NCI-H1436 treated with DMSO at 0.1 percent for 48 hours (cell line): ENCODE results near the gene MYH6.
"Not testable (repeated sequence)": the region's sequence is repeated elsewhere in the genome, so short reads cannot be mapped to it uniquely, and the experiment has no call there.

Experiments used
- DNase-seq: peaks from one replicate; lab custom pipeline; 2025; lab: John Stamatoyannopoulos, UW

The MYH6 gene

DNA sequence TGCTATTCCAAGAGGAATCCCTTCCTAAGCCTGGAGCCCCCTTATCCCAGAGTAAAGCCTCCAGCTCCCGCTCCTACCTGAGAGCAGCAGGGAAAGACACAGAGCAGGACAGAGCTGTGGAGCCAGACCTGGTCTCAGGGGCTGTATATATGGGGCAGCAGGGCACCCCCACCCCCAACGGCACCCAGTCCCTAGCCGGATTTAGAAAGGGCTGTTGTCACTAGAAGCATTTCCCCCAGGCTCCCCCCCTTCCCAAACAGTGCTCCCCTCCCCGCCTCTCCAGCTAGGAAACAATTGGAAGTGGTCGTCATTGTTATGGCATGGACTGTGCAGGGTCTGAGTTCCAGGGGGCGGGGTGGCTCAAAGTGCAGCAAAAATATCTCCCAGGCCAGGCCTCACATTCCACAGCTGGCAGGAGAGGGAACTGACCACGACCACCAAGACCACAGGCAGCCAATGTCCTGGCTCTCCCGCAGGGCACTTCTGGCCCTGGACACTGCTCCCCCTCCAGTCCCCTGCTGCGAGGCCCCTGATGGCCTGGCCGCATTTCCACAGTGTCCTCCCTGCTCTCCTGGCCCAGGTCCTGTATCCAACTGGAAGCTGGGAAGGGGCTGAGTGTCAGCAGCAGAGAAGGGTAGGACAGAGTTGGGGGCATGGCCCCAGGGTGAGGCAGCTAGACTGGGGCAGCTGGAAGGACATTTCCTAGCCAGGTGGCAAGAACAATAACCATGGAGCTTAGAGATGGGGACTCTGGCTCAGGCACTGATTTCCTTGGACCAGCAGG lies 27.7 kb upstream of the MYH6 start, which contains the start of gene MYH7:
TSS of gene MYH7 (minus strand) at position 118 of the 784 bp plus-strand sequence. CDS start 1,928 bp downstream, outside the sequence.
- DNase-seq, result no peak

DNA sequence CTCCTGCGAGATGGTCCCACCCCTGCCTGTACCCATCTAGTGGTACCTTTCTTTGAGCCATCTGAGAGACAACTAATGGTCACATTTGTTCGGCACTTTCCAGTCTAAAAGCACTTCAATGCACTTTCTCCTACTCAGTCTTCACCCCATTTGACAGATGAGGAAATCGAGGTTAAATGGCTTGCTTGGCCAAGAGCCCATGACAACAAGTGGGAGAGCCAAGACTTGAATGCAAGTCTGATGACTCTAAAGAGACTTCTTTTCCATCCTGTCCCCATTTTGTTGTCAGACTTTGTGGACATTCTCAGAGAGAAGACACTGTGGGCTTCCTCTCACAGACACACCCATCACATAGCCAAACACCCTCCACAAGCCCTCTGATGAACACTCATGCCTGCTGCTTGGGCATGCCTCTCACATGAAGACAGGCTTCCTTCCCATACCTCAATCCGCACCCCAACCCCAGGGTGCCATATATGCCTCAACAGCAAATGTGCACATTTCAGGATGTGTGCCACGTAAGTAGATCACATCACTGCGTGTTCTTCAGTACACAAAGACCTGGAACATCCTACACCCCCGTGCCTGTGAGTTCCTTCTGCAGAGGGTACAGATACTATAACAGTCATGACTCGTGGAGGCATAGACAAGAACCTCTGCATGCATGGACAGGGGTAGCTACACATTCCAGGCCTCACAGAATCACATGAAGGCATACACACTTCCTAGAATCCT lies 26.6 kb upstream of the MYH6 start:
- DNase-seq, result no peak

- DNase-seq, result no peak
Observed at GRCh38 chr14:23433457-23433856, 25.4 kb upstream of the MYH6 start.

DNA sequence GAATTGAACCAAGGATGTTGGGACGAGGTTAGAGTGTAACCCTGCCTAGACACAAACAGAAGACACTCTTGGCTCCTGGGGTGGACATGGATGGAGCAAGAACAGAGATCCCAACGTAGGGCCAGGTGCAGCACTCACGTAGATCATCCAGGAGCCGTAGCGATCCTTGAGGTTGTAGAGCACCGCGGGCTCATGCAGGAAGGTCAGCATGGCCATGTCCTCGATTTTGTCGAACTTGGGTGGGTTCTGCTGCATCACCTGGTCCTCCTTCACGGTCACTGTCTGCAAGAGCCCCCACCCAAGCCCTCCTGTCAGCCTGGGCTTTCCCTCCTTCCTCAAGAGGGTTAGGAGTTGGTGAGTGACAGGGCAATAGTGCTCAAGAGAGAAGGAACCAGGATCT lies 24.9 kb upstream of the MYH6 start:
- DNase-seq, result no peak

- DNase-seq, result no peak
Observed at GRCh38 chr14:23432102-23432925, 24.2 kb upstream of the MYH6 start.

DNA sequence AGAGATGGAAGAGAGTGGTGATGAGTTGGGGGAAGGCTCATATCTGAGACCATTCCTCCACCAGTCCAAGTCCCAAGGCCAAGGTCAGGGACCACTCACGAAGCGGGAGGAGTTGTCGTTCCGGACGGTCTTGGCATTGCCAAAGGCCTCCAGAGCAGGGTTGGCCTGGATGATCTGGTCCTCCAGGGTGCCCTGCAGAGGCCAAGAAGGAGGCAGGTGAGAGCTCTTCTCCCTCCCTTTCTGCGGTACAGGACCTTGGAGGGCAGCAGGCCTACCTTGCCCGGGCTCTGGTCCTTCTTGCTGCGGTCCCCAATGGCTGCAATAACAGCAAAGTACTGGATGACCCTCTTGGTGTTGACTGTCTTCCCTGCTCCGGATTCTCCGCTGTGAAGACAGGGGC lies 23.4 kb upstream of the MYH6 start:
- DNase-seq, result no peak

DNA sequence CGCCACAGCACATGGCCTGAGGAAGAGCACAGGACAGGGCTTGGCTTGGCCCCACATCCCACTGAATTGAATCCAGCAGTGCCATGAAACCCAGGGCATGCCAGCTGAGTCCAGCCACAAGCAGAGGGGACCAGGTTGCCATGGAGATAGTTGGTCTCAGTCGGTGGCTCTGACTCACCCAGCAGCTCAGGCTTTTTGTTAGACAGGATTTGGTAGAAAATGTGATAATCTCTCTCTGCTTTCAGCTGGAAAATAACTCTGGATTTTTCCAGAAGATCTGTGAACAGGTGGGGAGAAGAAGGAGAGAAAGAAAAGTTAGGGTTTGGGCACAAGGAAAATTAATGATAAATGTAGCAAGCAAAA lies 22.6 kb upstream of the MYH6 start:
- DNase-seq, result no peak

DNA sequence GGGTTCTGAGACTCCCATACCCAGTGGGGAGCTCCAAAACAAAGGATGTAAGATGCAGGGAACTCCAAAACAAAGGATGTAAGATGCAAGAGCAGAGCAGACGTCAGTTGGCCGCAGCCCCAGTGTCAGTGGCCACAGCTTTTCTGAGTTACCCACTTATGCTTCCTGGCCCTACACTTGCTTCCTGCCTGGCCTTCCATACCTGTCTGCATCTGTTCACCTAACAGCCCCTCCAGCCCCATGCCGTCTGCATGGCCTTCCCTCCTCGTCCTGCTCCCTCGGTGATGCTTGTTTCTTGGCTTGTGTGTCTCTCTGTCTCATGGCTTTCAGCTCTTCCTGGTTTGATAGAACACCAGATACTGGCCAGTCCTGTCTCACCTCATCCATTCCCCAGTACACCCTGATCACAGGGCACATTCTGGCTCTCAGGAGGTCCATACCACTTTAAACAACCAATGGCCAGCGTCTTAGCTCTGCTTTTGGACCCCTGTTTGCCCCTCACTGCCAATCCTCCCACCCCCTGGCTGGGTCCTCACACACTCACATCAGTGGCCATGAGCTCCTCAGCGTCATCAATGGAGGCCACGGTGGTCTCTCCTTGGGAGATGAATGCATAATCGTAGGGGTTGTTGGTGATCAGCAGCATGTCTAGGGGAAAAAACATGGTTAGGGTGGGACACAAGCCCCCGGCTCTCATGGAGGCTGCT lies 22.1 kb upstream of the MYH6 start:
- DNase-seq, result no peak

GRCh38 chr14:23428686-23429495 lies 20.8 kb upstream of the MYH6 start:
- DNase-seq, result no peak

DNA sequence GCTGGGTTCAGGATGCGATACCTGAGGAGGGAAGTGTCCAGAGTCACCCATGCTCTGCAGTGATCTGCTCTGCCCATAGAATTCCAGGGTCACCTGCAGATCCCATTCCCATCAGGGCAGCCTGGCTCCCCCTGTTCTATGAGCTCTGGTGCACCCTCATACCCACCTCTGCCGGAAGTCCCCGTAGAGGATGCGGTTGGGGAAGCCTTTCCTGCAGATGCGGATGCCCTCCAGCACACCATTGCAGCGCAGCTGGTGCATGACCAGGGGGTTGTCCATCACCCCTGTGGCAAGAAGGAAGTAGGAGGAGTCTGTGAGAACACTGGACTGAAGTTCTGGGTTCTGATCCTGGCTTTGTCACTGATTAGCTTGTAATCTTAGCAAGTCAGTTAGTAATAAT lies 17.7 kb upstream of the MYH6 start:
- not testable (repeated sequence) for DNase-seq

GRCh38 chr14:23425169-23425568 lies 17.1 kb upstream of the MYH6 start:
- no peak for DNase-seq

DNA sequence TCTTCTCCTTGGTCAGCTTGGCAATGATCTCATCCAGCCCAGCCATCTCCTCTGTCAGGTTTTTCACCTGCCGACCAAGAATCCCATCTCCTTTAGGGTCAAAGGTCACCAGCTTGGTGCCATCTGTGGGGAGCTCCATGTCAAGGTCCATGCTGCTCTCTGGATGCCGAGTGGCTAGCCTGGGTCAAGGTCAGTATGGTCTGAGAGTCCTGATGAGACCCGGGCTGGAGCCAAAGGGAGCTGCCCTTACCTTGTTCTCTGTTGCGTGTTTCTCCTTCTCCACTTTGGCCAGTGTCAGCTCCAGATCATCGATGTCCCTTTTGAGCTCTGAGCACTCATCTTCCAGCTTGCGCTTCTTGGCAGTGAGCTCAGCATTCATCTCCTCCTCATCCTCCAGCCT lies 15.6 kb upstream of the MYH6 start:
- DNase-seq, result no peak

DNA sequence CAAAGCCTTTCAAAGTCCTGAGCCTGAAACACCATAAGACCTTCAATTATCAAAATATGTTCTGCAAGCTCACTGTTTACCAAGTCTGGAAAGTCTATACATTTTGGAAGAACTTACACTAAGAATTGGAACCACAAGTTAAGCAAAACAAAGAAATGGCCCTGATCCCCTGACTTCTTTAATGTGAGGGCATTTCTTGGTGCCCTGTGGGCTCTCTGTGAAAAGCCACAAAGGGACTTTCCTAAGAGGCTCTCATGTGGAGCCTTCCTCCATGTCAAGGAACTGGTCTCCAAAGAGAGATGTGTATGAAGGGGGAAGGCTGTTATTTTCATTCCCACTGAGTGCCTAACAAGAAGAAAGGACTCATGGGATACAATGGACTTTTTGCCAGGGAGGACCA lies 13.5 kb upstream of the MYH6 start:
- DNase-seq, result no peak

GRCh38 chr14:23419646-23420045 lies 11.6 kb upstream of the MYH6 start:
- not testable (repeated sequence) for DNase-seq

DNA sequence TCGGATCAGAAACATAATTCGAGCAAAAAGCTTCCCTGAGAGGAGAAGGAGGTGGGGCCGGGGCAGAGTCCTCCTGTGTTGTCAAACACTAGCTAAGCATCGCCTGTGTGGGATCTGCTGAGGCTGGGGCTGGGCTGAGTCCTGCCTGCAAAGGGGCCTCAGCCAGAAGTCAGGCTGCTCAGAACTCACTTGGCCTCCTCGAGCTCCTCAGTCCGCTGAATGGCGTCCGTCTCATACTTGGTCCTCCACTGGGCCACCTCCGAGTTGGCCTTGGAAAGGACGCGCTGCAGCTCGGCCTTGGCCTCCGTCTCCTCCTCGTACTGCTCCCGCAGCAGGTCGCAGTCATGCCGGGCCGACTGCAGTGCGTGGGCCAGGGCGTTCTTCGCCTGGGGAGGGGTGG lies 9.9 kb upstream of the MYH6 start:
- no peak for DNase-seq

DNA sequence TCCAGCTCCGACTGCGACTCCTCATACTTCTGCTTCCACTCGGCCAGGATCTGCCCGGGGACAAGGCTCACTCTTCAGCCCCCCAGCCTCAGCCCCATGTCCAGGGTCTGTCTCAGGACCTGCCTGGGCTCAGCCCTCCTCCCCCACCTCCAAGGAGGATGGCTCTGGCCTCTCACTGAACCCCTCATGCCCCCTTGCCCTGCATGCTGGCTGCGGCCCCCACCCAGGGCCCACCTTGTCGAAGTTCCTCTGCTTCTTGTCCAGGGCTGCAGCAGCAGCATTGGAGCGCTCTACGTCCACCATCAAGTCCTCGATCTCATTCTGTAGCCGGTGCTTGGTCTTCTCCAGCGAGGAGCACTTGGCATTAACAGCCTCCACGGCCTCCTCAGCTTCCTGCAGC lies 9.2 kb upstream of the MYH6 start:
- not testable (repeated sequence) for DNase-seq

DNA sequence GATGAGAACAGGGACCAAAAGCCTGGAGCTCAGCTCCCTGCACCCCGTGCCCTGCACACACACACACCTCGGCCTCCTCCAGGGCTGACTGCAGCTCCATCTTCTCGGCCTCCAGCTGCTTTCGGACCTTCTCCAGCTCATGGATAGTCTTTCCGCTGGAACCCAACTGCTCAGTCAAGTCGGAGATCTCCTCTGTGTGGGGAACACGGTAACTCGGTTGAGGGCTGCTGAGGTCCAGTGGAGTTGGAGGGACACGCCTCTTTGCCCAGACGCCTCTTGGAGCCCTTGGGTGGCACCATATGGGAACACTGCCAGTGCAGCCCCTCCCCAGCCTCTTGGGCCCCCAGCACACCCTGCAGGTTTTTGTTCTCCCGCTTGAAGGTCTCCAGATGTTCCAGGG lies 8.7 kb upstream of the MYH6 start:
- DNase-seq, result no peak

DNA sequence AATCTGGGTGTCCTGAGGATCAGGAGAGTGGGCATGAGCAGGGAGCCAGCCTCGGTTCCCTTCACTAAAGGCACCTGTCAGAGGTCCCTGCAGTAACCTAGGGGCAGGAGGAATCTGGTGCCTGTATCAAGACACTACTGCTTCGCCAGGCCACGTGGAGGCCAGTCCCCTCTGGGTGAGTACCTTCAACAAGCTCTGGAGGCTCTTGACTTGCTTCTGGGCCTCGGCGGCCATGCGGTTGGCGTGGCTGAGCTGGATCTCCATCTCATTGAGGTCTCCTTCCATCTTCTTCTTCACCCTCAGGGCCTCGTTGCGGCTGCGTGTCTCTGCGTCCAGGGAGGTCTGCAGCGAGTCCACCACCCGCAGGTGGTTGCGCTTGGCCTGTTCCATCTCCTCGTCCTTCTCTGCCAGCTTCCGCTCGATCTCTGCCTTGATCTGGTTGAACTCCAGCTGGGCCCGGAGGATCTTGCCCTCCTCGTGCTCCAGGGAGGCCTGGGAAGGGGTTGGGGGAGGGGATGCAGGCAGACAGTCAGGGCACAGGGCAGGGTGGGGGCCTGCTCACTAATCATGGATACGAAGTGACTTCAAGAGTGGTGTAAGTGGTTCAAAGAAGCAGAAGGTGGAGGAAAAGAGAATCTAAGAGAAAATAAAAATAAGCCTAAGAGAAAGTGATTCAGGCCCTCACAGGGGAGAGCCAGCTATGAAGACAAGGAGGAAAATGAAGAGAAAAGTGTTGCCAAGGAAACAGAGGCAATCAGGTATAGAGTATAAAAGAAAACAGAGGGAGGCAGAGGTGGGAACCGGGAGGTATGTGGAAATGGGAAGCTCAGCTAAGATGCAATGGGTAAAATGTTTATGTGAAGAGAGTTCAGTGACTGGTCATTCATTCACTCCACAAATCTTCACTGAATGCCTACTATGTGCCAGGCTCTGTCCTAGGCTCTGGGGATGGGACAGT lies 8.0 kb upstream of the MYH6 start:
- no peak for DNase-seq

GRCh38 chr14:23414906-23415820 lies 7.1 kb upstream of the MYH6 start:
- no peak for DNase-seq
